GM12801 (cell line): Measurements from ENCODE around the gene NOL4L.

Experiments used
- TF ChIP-seq, protein P1 (sequence below): IDR thresholded peaks from one replicate; pipeline ENCODE4 v1.5.1; 2011; ENCODE audit warnings: control low read depth; ENCODE audit not compliant: insufficient read length; ENCODE audit errors: extremely low read depth

NOL4L gene

DNA sequence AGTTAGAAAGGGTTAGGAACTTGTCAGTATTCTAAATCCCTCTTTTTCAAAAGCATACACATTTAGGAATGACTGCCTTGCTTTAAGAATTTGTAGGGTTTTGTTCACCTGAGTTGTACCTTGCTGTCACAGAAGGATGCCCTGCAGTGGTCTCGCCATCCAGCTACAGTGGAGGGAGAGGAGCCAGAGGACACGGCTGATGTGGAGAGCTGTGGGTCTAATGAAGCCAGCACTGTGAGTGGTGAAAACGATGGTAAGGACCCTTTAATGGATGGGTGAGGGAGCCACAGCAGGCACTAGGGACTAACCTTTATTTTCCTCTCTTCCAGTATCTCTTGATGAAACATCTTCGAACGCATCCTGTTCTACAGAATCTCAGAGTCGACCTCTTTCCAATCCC, 157.1 kb downstream of the NOL4L start:
- TF ChIP-seq, protein P1, sequence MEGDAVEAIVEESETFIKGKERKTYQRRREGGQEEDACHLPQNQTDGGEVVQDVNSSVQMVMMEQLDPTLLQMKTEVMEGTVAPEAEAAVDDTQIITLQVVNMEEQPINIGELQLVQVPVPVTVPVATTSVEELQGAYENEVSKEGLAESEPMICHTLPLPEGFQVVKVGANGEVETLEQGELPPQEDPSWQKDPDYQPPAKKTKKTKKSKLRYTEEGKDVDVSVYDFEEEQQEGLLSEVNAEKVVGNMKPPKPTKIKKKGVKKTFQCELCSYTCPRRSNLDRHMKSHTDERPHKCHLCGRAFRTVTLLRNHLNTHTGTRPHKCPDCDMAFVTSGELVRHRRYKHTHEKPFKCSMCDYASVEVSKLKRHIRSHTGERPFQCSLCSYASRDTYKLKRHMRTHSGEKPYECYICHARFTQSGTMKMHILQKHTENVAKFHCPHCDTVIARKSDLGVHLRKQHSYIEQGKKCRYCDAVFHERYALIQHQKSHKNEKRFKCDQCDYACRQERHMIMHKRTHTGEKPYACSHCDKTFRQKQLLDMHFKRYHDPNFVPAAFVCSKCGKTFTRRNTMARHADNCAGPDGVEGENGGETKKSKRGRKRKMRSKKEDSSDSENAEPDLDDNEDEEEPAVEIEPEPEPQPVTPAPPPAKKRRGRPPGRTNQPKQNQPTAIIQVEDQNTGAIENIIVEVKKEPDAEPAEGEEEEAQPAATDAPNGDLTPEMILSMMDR: no peak

GRCh38 chr20:32421290-32421689, 163.8 kb downstream of the NOL4L start:
- TF ChIP-seq, protein P1: no peak

GRCh38 chr20:32418376-32418775, 166.8 kb downstream of the NOL4L start:
- TF ChIP-seq, protein P1: no peak

DNA sequence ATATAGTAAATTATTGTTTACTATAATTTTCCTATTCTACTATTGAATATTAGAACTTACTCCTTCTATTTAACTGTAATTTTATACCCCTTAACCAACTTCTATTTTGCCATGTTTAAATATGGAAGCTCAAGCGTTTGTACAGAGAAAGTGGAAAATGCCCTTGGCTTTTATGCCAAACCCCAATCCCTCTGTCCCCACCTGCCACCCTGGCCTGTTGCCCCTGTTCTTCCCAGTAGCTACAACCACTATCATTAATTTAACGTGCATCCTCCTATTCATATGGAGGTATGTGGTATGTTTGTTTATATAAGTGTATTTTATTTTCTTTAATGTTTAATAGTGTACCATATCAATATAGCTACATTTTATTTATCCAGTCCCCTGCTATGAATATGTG, 168.9 kb downstream of the NOL4L start:
- TF ChIP-seq, protein P1: no peak

DNA sequence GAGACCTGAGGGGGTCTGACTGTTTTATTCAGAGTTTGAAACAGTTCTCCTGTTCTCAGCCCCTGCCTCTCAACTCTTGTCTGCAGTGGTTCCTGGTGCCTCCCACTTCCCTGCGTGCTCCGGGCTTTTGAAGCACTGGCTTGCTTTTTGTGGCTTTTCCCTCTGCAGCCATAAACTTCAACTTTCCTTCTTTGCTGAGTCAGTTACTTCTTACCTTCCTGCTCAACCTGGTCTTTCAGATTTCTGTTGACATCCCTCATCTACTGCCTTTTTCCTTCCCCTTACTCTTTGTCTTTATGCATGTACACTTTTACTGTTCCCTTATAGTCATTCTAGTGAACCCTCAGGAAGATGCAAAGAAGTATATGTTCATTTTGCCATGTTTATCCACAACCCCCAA, 169.6 kb downstream of the NOL4L start:
- TF ChIP-seq, protein P1: no peak

DNA sequence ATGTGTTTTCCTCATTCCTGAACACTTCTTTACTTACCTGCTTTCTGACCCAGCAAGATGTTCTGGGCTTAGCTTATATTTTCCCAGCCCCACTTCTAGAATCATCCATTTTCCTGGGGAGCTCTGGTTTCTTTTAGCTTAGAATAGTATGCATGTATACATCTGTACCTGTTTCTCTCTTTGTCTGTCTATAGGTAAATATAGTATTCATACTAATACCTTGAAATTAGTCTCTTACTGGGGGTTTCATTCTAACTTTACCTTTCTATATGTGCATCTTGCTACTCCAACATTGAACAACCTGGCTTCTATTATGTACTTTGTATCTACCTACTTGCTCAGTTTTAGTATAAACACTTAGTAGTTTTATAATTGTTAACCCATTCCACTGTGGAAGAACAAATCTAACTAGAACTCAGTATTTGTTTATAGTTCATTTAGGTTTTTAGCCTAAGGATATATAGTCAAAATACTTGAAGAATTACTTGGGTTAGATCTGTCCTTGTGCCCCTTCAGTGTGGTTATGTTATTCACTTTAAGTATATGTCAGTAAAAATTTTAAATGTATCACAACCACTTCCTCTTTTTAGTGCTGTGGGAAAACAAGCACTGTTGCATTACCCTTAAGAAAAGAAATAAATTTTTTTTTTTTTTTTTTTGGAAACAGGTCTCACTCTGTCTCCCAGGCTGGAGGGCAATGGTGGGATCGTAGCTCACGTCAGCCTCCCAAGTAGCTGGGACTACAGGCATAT, 173.0 kb downstream of the NOL4L start:
- TF ChIP-seq, protein P1: no peak

DNA sequence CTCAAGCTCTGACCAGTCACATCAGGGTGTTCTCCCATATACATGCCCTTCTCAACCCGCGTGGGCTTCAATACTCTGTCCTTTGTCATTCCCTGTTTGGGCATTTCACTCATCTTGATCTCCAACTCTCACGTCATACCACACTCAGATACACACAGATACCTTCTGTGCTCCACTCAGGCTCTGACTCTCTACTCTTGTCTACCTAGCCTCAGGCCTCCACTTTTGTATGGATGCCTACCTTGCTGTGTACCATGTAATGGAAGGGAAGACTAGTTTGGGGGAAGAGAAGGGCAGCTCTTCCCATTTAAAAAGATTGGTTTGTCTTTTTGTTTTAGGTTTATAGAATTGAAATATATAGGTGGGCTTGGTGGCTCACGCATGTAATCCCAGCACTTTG, 178.4 kb downstream of the NOL4L start:
- TF ChIP-seq, protein P1: no peak
